A549 (cell line): ENCODE results near the gene RAPGEF4. TPM values are rescaled to one million over a fixed set of nuclear protein-coding genes. Genes with fewer than 3 reads are reported as not detected.

ENCODE experiments used
- ATAC-seq, 2 experiments: fragments of 200-7000 bp in 1 of 2; fragments of >200 bp in 1 of 2; cut with Nextera tagmentation in 1 of 2; cut with Tn5 transposase in 1 of 2; 3 replicates each; pipeline versions ENCODE4 v1.8.0 to v1.9.1; 2018 to 2020; ENCODE audit warnings: mild to moderate bottlenecking in 1 of 2, moderate library complexity in 1 of 2
- CTCF ChIA-PET: fragments of 300-600 bp; sonication (Branson Sonifier 250); formaldehyde crosslinking; extraction: SDS; loops from one replicate; lab custom pipeline; 2021; ENCODE audit warnings: antibody characterized with exemption, inconsistent platforms; lab: Yijun Ruan, JAX
- POLR2A ChIA-PET: fragments of 350-600 bp; formaldehyde crosslinking; extraction: SDS; loops from one replicate; lab custom pipeline; 2021; ENCODE audit warnings: antibody characterized with exemption, inconsistent platforms; lab: Yijun Ruan, JAX
- DNase-seq, 2 experiments: peaks; one replicate each; pipeline versions ENCODE4 v3.0.0 to v3.0.0-alpha.2; 2011 to 2016; ENCODE audit warnings: low read depth in 1 of 2, low spot score in 1 of 2
- FAIRE-seq: peaks from 2 replicates; lab custom pipeline; 2011; peaks lifted over from hg19 to GRCh38; lab: Jason Lieb, UNC
- H3K27ac ChIP-seq, 2 experiments: fragments of >200 bp; sonication (Bioruptor Twin); formaldehyde crosslinking; 3 replicates each; pipeline ENCODE4 v1.5.1; 2016 to 2017
- H3K4me1 ChIP-seq: fragments of >200 bp; sonication (Bioruptor Twin); formaldehyde crosslinking; 3 replicates; pipeline ENCODE4 v1.6.1; 2016
- H3K4me2 ChIP-seq: fragments of >200 bp; sonication (Bioruptor Twin); formaldehyde crosslinking; 3 replicates; pipeline ENCODE4 v1.6.1; 2016
- H3K4me3 ChIP-seq: fragments of >200 bp; sonication (Bioruptor Twin); formaldehyde crosslinking; 3 replicates; pipeline ENCODE4 v1.5.1; 2016
- H3K9me3 ChIP-seq: fragments of >200 bp; sonication (Bioruptor Twin); formaldehyde crosslinking; 3 replicates; pipeline ENCODE4 v1.6.1; 2016
- ATOH8 ChIP-seq: fragments of 250-450 bp; sonication (Bioruptor Pico); IDR thresholded peaks from 2 replicates; pipeline ENCODE4 v1.5.0; 2020; ENCODE audit warnings: low read depth, mild to moderate bottlenecking, moderate library complexity
- BHLHE40 ChIP-seq: IDR thresholded peaks from 2 replicates; pipeline ENCODE4 v1.6.1; 2012; ENCODE audit warnings: low read depth, low read length, inconsistent platforms
- CBX8 ChIP-seq: fragments of 200-600 bp; sonication (generic); IDR thresholded peaks from 2 replicates; pipeline ENCODE4 v1.6.1; 2016
- CTCF ChIP-seq: fragments of >200 bp; sonication (Bioruptor Twin); formaldehyde crosslinking; IDR thresholded peaks from 3 replicates; pipeline ENCODE4 v1.5.1; 2016
- E2F6 ChIP-seq: IDR thresholded peaks from 2 replicates; pipeline ENCODE4 v1.6.1; 2012; ENCODE audit warnings: low read depth, borderline replicate concordance
- ELK1 ChIP-seq: fragments of 150-350 bp; IDR thresholded peaks from 2 replicates; pipeline ENCODE4 v1.6.1; 2014; ENCODE audit warnings: low read depth, mild to moderate bottlenecking, low read length
- EP300 ChIP-seq, 2 experiments: fragments of >200 bp; sonication (Bioruptor Twin); formaldehyde crosslinking; IDR thresholded peaks; 2 replicates in 1 of 2; 3 replicates in 1 of 2; pipeline ENCODE4 v1.6.1; 2016 to 2017
- ESRRA ChIP-seq: fragments of 150-350 bp; IDR thresholded peaks from 2 replicates; pipeline ENCODE4 v1.6.1; 2014; ENCODE audit warnings: mild to moderate bottlenecking, low read length, borderline replicate concordance
- FOSB ChIP-seq: fragments of 250-450 bp; sonication (Bioruptor Pico); IDR thresholded peaks from 2 replicates; pipeline ENCODE4 v1.5.0; 2020; ENCODE audit warnings: mild to moderate bottlenecking, moderate library complexity
- FOXS1 ChIP-seq: fragments of 250-450 bp; sonication (Bioruptor Pico); IDR thresholded peaks from 2 replicates; pipeline ENCODE4 v1.5.0; 2020; ENCODE audit warnings: mild to moderate bottlenecking, moderate library complexity
- GATA3 ChIP-seq: IDR thresholded peaks from 2 replicates; pipeline ENCODE4 v1.6.1; 2012; ENCODE audit warnings: borderline replicate concordance
- HOXB5 ChIP-seq: fragments of 250-450 bp; sonication (Bioruptor Pico); IDR thresholded peaks from 2 replicates; pipeline ENCODE4 v1.5.0; 2020; ENCODE audit warnings: mild to moderate bottlenecking, moderate library complexity
- JUNB ChIP-seq: fragments of >200 bp; sonication (Bioruptor Twin); formaldehyde crosslinking; IDR thresholded peaks from 2 replicates; pipeline ENCODE4 v1.6.1; 2016
- KDM1A ChIP-seq: fragments of 200-600 bp; sonication (generic); IDR thresholded peaks from 2 replicates; pipeline ENCODE4 v1.6.1; 2016; ENCODE audit warnings: low read depth, mild to moderate bottlenecking
- KDM5A ChIP-seq: fragments of 200-600 bp; sonication (generic); IDR thresholded peaks from 2 replicates; pipeline ENCODE4 v1.6.1; 2016; ENCODE audit warnings: antibody characterized with exemption, mild to moderate bottlenecking
- MAFK ChIP-seq: fragments of 450-650 bp; IDR thresholded peaks from 2 replicates; pipeline ENCODE4 v1.6.1; 2014; ENCODE audit not compliant: partially characterized antibody
- MAX ChIP-seq: IDR thresholded peaks from 2 replicates; pipeline ENCODE4 v1.6.1; 2012
- MAZ ChIP-seq: fragments of 150-350 bp; IDR thresholded peaks from 2 replicates; pipeline ENCODE4 v1.6.1; 2014; ENCODE audit warnings: antibody characterized with exemption, low read depth, low read length, borderline replicate concordance
- NFE2L2 ChIP-seq: fragments of 150-350 bp; conservative IDR thresholded peaks from 2 replicates; pipeline ENCODE4 v1.6.1; 2014; ENCODE audit warnings: low read length
- NR3C1 ChIP-seq: fragments of >200 bp; sonication (Bioruptor Twin); formaldehyde crosslinking; IDR thresholded peaks from 3 replicates; pipeline ENCODE4 v1.6.1; 2017
- PHF8 ChIP-seq: fragments of 200-600 bp; sonication (generic); IDR thresholded peaks from 2 replicates; pipeline ENCODE4 v1.6.1; 2016; ENCODE audit warnings: low read depth, mild to moderate bottlenecking, antibody characterized with exemption, moderate library complexity, borderline replicate concordance
- POLR2A ChIP-seq: IDR thresholded peaks from 2 replicates; pipeline ENCODE4 v1.6.1; 2012; ENCODE audit warnings: mild to moderate bottlenecking, low read length
- RARB ChIP-seq: fragments of 250-450 bp; sonication (Bioruptor Pico); IDR thresholded peaks from 2 replicates; pipeline ENCODE4 v1.8.0; 2021; ENCODE audit warnings: mild to moderate bottlenecking, moderate library complexity
- RFX5 ChIP-seq: fragments of 450-650 bp; IDR thresholded peaks from 2 replicates; pipeline ENCODE4 v1.7.1; 2014; ENCODE audit warnings: antibody characterized with exemption, mild to moderate bottlenecking, moderate library complexity
- RNF2 ChIP-seq: fragments of 200-600 bp; sonication (generic); IDR thresholded peaks from 2 replicates; pipeline ENCODE4 v1.6.1; 2016; ENCODE audit warnings: low read depth, mild to moderate bottlenecking, antibody characterized with exemption, moderate library complexity, borderline replicate concordance
- SMC3 ChIP-seq: fragments of >200 bp; sonication (Bioruptor Twin); formaldehyde crosslinking; IDR thresholded peaks from 3 replicates; pipeline ENCODE4 v1.6.1; 2018; ENCODE audit warnings: inconsistent platforms
- SREBF2 ChIP-seq: fragments of 450-650 bp; IDR thresholded peaks from 2 replicates; pipeline ENCODE4 v1.6.1; 2014; ENCODE audit warnings: mild to moderate bottlenecking, moderate library complexity
- TFCP2L1 ChIP-seq: fragments of 250-450 bp; sonication (Bioruptor Pico); IDR thresholded peaks from 2 replicates; pipeline ENCODE4 v1.5.0; 2021; ENCODE audit warnings: mild to moderate bottlenecking
- TP53 ChIP-seq: fragments of 250-450 bp; sonication (Bioruptor Pico); IDR thresholded peaks from 2 replicates; pipeline ENCODE4 v1.5.0; 2021; ENCODE audit warnings: mild to moderate bottlenecking, moderate library complexity
- ZNF302 ChIP-seq: fragments of 250-450 bp; sonication (Bioruptor Pico); IDR thresholded peaks from 2 replicates; pipeline ENCODE4 v1.9.0; 2021; ENCODE audit warnings: inconsistent platforms, mild to moderate bottlenecking, moderate library complexity
- ZSCAN20 ChIP-seq: fragments of 250-450 bp; sonication (Bioruptor Pico); IDR thresholded peaks from 2 replicates; pipeline ENCODE4 v1.8.0; 2022; ENCODE audit warnings: mild to moderate bottlenecking, moderate library complexity
- WGBS: methylation state at CpG from one replicate; pipeline ENCODE4 v1.1.6; 2017; ENCODE audit errors: missing lambda C conversion rate; 5-methylcytosine and 5-hydroxymethylcytosine counted together
- polyA plus RNA-seq, 4 experiments: library from polyadenylated mRNA; depleted of rRNA in 3 of 4; stranded (reverse); fragments of >200 nt; fragmentation: RNase III in 1 of 4; extraction: RNeasy Plus Mini Kit Qiagen cat#74134 plus additional on column Dnase treatment in 1 of 4; gene quantifications; 2 replicates in 3 of 4; 3 replicates in 1 of 4; pipeline ENCODE4 v1.2.3, GENCODE V29; 2011 to 2017

The RAPGEF4 gene
- polyA plus RNA-seq, 2 of the 4 experiments (the other 2 are of a cell fraction), result 0.18 to 1.1 TPM

GRCh38 chr2:173064151-173064805, 328.6 kb downstream of the RAPGEF4 start:
- CTCF ChIA-PET, result interaction anchor here (1.8 kb wide), 1 partner anchor 36 kb away, joined by 5 read pairs; no protein-coding TSS in a partner anchor
- no peak for FAIRE-seq
- whole genome bisulfite sequencing, result 66% methylated on average over 4 of the region's 4 CpGs
- POLR2A ChIA-PET, result no interaction called here
- peaks cover 20% of the 10 kb centered on the region for H3K4me1 ChIP-seq
- no peaks in the 10 kb centered on the region for H3K9me3 ChIP-seq
- TF ChIP-seq MAX (no peak), PHF8 (no peak), SMC3 (no peak), GATA3 (no peak), ELK1 (no peak), HOXB5 (CRISPR knock-in tag) (no peak), FOSB (CRISPR knock-in tag) (no peak), JUNB (no peak), EP300 (IDR thresholded peaks at IDR 0.05) (no peak), ZSCAN20 (CRISPR knock-in tag) (no peak), KDM5A (no peak), NR3C1 (no peak), ZNF302 (CRISPR knock-in tag) (no peak), RFX5 (no peak), SREBF2 (no peak), TP53 (CRISPR knock-in tag) (no peak), ESRRA (no peak), E2F6 (no peak)
- ATAC-seq, result no peak
- H3K4me2 ChIP-seq, result no peak overlapping the region
- no peak overlapping the region for H3K4me3 ChIP-seq
- no peak overlapping the region for H3K27ac ChIP-seq
- DNase-seq, result no peak

GRCh38 chr2:173066887-173067676, 331.4 kb downstream of the RAPGEF4 start:
- Histone ChIP-seq H3K27ac (no peak overlapping the region), H3K4me3 (no peak overlapping the region), H3K4me1 (no peaks in the 10 kb centered on the region), H3K9me3 (no peaks in the 10 kb centered on the region), H3K4me2 (no peak overlapping the region)
- ChIA-PET CTCF (interaction anchor here (1.1 to 2.3 kb wide), 2 partner anchors 144 to 150 kb away, joined by 3 to 6 read pairs; no protein-coding TSS in a partner anchor), POLR2A (no interaction called here)
- 85% methylated on average over 6 of the region's 6 CpGs for WGBS
- TF ChIP-seq RARB, result no peak
- no peak for TF ChIP-seq JUNB
- TF ChIP-seq CTCF, result no peak
- no peak for TF ChIP-seq MAFK
- TF ChIP-seq NFE2L2, result no peak
- TF ChIP-seq FOXS1 (CRISPR knock-in tag), result no peak
- TF ChIP-seq CBX8, result no peak
- TF ChIP-seq TFCP2L1, result no peak
- no peak for TF ChIP-seq ATOH8 (CRISPR knock-in tag)
- no peak for TF ChIP-seq ZSCAN20 (CRISPR knock-in tag)
- TF ChIP-seq RNF2, result no peak
- TF ChIP-seq BHLHE40, result no peak
- no peak for TF ChIP-seq POLR2A
- TF ChIP-seq KDM1A, result no peak
- no peak for TF ChIP-seq MAZ
- ATAC-seq (no peak), DNase-seq (no peak), FAIRE-seq (no peak)
